ENCODE results near the gene TMEM232. TPM values are rescaled to one million over a fixed set of nuclear protein-coding genes. Genes with fewer than 3 reads are reported as not detected.

Gene TMEM232
- total and polyA plus RNA-seq, 2 donors (not counting 3 experiments of a cell fraction or from before 2014, with no cell fraction given): 0.17 to 0.38 TPM

- no peaks in the 10 kb centered on the region for H3K4me1 ChIP-seq (ENCODE audit: control insufficient read depth, extremely low read depth, insufficient read depth, low read length)
- no peaks in the 10 kb centered on the region for H3K9me1 ChIP-seq (replicated peaks; ENCODE audit: control insufficient read depth, extremely low read depth, insufficient read depth, low read length)
- no peak overlapping the region for H3K4me3 ChIP-seq (replicated peaks in 1 of 3; ENCODE audit: insufficient read depth in 1 of 3, low read depth in 1 of 3, low read length in 3 of 3)
- dilution Hi-C loops (cut with MboI; ENCODE audit: extremely low pct_ligation_motif_present, low sequenced_read_pairs) (no loop called here), intact Hi-C loops (cut with micrococcal nuclease) (no loop called here)
- H3K4me2 ChIP-seq (ENCODE audit: insufficient read depth, low read length): no peak overlapping the region
- H3K36me3 ChIP-seq (ENCODE audit: control insufficient read depth in 2 of 2, extremely low read depth in 1 of 2, insufficient read depth in 2 of 2, low read length in 2 of 2): no peaks in the 10 kb centered on the region
- H3K27ac ChIP-seq (ENCODE audit: insufficient read depth, low read depth, low read length): no peak overlapping the region
- no peak overlapping the region for H2AFZ ChIP-seq (ENCODE audit: low read depth, low read length)
- no peak for DNase-seq (ENCODE audit: low read depth, low spot score)
- POLR2A ChIA-PET: no interaction called here
- H3K9me3 ChIP-seq (replicated peaks; ENCODE audit: control insufficient read depth, insufficient read depth, low read length): no peaks in the 10 kb centered on the region
- TF ChIP-seq JUN (IDR thresholded peaks at IDR 0.05; ENCODE audit: borderline replicate concordance, insufficient read depth, insufficient read length, low read depth) (no peak), FOS (IDR thresholded peaks at IDR 0.05; ENCODE audit: borderline replicate concordance, insufficient read depth, low read length) (no peak), MYC (IDR thresholded peaks at IDR 0.05; ENCODE audit: low read depth, low read length) (no peak), MAX (IDR thresholded peaks at IDR 0.05; ENCODE audit: insufficient read depth, insufficient read length) (no peak), GATA2 (IDR thresholded peaks at IDR 0.05; ENCODE audit: insufficient read depth, insufficient read length, low read depth, low read length) (no peak), POLR2A (IDR thresholded peaks at IDR 0.05; ENCODE audit: low read depth, low read length) (no peak), EZH2 (IDR thresholded peaks at IDR 0.05; ENCODE audit: borderline replicate concordance, low read depth, low read length, severe bottlenecking) (no peak), POLR2AphosphoS5 (IDR thresholded peaks at IDR 0.05; ENCODE audit: insufficient read depth, low read depth, low read length) (no peak)
- TF ChIP-seq, protein P1, sequence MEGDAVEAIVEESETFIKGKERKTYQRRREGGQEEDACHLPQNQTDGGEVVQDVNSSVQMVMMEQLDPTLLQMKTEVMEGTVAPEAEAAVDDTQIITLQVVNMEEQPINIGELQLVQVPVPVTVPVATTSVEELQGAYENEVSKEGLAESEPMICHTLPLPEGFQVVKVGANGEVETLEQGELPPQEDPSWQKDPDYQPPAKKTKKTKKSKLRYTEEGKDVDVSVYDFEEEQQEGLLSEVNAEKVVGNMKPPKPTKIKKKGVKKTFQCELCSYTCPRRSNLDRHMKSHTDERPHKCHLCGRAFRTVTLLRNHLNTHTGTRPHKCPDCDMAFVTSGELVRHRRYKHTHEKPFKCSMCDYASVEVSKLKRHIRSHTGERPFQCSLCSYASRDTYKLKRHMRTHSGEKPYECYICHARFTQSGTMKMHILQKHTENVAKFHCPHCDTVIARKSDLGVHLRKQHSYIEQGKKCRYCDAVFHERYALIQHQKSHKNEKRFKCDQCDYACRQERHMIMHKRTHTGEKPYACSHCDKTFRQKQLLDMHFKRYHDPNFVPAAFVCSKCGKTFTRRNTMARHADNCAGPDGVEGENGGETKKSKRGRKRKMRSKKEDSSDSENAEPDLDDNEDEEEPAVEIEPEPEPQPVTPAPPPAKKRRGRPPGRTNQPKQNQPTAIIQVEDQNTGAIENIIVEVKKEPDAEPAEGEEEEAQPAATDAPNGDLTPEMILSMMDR (IDR thresholded peaks at IDR 0.05; ENCODE audit: extremely low read depth in 1 of 2, insufficient read depth in 1 of 2, low read depth in 1 of 2, low read length in 2 of 2): no peak
- CTCF ChIA-PET: no interaction called here
- no TSS peak for BruUV-seq (replicated peaks)
- H3K79me2 ChIP-seq (ENCODE audit: control insufficient read depth, insufficient read depth, low read length): no peaks in the 10 kb centered on the region
- no peaks in the 10 kb centered on the region for H4K20me1 ChIP-seq (replicated peaks; ENCODE audit: control insufficient read depth, extremely low read depth, insufficient read depth, low read length)
- no peaks in the 10 kb centered on the region for H3K27me3 ChIP-seq (ENCODE audit: control insufficient read depth in 2 of 2, insufficient read depth in 2 of 2, low read length in 2 of 2)
- no peak overlapping the region for H3K9ac ChIP-seq (replicated peaks; ENCODE audit: extremely low read depth, insufficient read depth, low read length)
- FAIRE-seq: no peak
Measured at GRCh38 chr5:110377943-110378342, 348.5 kb downstream of the TMEM232 start.
